MV-4-11 (cell line): ENCODE measurements around the gene POLR2I.
"Not testable (repeated sequence)": the region's sequence is repeated elsewhere in the genome, so short reads cannot be mapped to it uniquely, and the experiment has no call there.

ENCODE experiments used
- DNase-seq: peaks from one replicate; lab custom pipeline; 2025; lab: John Stamatoyannopoulos, UW

POLR2I gene

DNA sequence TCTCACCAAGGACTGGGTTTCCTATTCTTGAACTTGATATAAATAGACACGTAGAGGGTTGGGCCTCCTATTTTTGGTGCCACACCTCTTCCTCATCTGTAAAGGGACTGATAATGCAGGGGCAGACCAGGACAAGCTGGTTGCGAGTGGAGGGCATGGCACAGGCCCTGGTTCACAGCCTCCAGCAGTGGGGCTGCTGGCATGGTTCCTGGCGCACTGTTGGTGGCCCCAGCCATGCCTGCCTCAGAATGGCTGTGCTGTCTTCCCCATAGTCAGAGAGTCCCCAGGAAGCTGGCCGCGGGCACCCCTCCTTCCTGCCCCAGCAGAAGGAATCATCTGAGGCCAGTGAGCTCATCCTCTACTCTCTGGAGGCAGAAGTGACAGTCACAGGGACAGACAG lies 14.2 kb downstream of the POLR2I start:
- DNase-seq, result no peak

DNA sequence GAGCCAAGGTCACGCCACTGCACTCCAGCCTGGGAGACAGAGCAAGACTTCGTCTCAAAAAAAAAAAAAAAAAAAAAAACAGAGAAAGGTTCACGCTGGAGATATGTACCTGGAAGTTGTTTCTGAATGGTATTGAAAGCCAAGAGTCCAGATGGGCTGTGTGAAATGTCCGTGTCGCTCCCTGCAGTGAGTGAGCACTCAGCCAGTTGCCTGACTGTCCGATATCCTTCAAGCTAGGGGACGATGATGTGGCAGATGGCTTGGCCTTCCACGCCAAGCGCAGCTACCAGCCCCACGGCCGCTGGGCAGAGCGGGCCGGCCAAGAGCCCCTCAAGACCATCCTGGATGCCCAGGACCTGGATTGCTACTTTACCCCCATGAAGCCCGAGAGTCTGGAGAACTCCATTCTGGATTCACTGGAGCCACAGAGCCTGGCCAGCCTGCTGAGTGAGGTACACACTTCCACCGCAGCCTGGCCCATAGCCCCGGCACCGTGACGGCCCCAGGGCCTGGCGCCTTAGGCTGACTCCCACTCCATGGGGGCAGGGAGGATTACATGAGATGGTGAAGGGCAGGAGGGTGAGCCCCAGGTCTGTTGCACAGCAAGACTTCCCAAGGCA lies 15.4 kb downstream of the POLR2I start:
- no peak for DNase-seq

DNA sequence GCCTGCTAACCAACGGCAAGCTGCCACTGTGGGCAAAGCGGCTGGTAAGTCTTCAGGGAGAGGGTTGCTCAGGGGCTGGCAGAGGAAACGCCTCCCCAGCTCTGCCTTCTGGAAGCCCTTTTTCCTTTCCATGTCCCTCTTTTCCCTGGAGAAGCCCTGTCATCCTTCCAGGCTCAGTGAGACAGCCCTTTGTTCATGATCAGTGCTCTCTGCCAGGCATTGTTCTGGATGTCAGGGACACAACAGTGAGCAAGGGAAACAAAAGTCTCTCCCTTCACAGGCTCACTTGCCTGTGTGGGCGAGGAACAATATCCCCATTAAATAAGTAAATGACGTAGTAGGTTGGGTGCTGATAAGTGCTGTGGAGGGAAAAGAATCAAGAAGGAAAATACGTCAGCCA lies 17.6 kb downstream of the POLR2I start:
- DNase-seq, result no peak

DNA sequence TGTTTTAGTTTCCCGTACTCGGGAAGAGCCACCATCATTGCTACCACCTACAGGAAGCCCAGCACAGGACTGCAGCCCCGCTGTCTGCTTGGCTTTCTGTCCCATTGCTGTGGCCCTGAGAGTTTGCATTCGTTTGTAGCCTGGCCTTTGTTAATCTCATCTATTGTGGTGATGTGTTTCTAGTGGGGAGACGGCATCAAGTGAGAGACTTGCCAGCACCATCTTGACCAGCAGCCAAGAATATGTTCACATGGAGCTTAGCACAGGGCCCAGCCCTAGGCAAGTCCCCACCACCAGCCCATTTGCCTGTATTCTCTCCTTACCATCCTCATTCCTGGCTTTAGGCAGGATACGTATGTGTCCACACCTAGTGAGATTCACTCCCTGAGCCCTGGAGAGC lies 21.0 kb downstream of the POLR2I start:
- no peak for DNase-seq

DNA sequence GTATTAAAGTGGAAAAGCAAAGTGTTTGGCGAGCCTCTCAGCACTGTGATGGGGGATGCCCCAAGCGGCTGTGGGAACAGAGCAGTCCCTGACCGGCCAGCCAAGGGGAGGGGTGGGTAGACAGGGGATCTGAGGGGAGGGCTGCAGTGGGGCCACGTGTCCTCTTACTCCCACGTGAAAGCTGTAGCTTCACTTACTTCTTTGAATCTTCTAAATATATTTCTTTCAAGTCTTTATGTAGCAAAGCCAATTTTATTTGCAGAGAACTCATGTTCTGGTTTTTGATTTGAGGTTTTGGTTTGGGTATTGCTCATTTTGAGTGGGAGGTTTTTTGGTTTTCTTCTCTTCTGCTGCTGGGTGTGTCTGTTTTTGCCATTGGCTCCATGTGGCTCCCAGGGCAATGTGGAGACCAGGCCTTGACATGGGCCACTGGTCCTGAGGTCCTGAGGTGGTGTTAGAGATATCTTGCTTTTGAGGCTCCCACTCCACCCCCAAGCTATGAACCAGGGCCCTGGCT lies 21.5 kb downstream of the POLR2I start:
- DNase-seq, result no peak

DNA sequence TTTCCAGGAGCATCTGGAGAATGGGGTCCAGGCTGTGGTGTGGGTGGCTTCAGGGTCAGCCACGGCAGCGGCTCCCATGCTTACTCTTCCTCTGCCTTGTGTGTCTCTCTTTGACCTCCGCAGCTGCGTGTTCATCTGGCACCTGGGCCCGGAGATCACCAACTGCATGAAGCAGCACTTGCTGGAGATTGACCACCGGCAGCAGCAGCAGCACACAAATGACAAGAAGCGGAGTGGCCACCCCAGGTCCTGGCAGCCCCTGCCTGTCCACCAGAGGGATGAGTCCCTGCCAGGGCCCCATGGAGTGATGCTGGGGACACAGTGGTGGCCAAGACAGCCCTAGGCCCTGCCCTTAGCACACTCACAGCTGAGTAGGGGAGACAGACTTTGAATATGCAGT lies 22.1 kb downstream of the POLR2I start:
- no peak for DNase-seq

DNA sequence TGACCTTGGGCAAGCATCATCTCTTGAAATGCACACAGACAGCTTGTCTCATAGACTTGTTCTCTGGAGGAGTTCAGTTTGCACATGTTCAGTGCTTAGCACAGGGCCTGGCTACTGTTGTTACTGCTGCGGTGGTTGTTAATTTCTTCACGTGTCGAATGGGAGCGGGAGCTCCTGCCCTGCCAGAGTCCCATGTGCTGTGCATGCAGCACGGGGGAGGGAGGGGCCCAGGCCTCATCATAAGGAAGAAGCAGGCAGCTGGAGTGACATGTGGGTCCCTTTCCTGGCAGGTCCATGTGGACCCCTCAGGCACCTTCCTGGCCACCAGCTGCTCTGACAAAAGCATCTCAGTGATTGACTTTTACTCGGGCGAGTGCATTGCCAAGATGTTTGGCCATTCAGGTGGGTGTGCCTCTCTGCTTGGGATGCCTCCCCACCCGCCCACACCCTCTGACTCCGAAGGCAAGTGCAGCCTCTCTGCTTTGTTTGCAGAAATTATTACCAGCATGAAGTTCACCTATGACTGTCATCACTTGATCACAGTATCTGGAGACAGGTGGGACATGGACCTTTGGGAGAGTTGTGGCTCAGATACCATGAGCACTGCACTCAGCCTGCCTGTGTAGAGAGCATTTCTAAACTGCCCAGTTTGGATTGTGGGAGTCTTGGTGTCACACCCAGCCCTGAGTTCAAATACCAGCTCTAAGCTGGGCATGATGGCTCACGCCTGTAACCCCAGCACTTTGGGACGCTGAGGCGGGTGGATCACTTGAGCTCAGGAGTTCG lies 23.6 kb downstream of the POLR2I start:
- DNase-seq, result no peak

DNA sequence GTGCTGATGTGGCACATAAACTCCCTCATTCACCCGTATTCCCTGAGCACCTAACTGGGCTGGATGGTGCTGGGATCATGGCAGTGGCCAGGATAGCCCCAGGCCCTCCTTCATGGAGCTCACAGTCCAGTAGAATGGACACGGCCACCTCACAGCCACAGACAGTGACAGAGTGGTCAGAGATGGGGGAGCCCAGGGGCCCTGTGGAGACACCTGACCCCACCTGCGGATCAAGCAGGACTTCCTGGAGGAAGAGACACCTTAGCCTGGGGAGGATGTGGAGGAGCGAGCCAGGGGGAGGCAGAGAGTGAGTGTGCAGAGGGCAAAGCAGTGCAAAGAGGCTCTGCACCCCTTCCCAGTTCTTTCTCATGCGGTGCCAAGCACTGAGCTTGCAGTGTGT lies 24.8 kb downstream of the POLR2I start:
- DNase-seq, result no peak

DNA sequence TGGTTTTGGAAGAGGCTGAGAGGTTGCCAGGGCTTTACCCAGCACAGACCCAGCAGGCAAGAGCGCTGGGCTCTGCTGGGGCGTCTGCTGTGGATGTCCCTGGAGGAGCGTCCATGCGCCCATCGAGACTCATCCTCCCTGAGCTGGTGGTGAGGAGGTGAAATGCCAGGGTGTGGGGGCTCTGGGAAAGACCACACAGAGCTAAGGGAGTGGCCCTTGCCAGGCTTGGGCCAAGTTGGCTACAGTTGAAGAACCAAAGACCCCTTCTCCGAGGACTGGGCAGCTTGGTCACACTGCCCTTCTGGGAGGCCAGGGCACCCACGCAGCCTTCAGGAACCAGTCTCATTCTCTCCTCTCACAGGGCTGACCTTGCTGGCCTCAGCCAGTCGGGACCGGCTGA lies 28.3 kb downstream of the POLR2I start:
- no peak for DNase-seq

DNA sequence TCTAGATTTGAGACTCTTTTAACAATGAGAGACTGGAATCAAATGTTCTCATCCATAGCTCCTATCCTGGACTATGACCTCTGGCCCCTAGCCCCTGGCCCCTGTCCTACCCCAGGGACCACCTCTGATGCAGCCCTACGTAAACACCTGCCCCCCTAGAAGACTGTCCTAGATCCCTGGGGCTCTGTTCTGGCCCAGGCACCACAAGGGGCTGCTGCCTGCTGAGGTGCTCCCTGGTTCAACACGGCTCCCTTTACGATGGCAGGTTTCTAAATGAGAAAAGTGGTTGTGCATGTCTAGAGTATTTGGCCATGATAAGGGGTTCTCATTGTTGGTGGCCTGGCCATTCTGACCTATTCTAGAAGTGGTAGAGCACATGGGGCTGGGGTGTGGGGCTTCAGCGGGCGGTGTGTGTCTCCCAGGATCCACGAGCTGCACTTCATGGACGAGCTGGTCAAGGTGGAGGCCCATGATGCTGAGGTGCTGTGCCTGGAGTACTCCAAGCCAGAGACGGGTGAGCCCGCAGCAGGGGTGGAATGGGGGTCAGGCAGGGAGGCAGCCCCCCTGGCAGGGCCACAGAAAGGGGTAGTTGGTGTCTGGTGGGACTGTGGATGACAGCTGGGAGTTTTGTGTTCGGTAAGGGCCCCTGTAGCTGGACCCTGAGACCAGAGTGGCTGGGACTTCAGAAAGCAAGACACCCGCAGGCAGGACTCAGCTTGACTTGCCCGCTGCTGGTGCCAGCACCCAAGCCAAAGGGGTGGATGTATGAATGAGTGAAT lies 30.3 kb downstream of the POLR2I start:
- DNase-seq, result no peak

DNA sequence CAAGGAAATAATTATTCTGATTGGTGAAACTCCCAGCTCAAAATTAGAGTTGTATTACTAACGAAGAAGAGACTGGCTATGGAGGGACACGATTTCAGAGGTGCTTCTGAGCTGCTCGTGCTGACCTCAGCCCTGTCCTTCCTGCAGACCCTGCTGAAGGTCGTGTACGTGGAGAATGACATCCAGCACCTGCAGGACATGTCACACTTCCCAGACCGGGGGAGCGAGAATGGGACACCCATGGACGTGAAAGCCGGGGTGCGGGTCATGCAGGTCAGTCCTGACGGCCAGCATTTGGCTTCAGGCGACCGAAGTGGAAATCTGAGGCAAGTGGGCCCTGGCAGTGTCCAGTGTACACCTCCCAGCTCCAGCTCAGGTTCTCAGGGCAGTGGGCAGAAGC lies 31.8 kb downstream of the POLR2I start:
- no peak for DNase-seq

DNA sequence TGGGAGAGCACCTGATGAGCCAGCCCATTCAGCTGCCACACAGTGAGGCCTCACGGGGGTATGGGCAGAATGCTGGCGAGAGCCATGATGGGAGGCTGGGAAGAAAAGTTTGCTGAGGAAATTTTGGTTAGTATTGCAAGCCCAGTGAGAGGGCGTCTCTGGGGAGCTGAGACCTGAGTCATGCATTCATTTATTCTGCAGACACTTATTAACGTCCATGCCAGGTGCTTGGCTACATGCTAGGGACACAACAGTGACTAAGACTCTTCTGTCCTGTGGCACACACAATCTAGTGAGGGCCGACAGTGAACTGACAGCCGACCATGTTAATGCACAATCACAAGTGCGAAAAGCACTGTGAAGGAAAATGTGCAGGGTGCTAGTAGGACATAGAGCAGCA lies 32.8 kb downstream of the POLR2I start:
- no peak for DNase-seq

DNA sequence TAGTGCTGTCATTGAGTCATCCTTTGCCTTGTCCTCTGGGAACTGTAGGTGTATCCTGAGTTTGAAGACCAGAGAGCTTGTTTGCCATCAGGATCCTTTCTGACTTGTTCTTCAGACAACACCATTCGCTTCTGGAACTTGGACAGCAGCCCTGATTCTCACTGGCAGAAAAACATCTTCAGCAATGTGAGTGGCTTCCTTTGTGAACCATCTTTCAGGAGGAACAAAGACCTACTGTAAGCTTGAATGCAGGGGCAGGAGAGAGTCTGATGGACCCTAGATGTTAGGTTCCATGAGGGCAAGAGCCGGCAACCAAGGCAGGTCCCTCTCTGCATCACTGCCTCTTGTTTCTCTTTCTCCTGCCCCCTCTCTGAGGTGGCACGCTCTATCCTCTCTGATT lies 33.3 kb downstream of the POLR2I start:
- DNase-seq, result no peak

DNA sequence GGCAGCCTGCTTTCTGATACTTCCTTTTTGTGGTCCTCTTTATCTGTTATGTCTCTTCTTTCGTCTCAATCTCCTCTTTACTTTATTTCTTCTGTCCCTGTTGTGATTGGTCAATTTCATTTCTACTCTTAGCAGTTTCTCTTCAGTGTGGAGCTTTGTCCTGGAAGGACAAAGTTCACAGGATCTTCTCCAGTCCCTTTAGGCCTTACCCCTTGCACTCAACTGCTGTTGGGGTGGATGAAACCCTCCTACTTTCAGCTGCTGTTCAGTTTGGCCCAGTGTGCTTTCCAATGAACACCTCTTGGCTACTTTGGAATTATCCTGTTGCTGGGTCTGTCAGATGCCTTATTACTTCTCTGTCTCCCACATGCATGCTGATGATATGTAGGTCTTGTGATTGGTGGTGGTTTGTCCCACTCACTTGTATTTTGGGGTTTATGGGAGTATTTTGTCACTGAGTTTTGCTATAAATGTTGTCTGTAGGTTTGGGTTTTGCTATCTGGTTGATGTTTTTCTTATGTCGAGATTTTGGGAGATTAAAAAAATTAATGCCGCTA lies 35.2 kb downstream of the POLR2I start:
- DNase-seq, result no peak

DNA sequence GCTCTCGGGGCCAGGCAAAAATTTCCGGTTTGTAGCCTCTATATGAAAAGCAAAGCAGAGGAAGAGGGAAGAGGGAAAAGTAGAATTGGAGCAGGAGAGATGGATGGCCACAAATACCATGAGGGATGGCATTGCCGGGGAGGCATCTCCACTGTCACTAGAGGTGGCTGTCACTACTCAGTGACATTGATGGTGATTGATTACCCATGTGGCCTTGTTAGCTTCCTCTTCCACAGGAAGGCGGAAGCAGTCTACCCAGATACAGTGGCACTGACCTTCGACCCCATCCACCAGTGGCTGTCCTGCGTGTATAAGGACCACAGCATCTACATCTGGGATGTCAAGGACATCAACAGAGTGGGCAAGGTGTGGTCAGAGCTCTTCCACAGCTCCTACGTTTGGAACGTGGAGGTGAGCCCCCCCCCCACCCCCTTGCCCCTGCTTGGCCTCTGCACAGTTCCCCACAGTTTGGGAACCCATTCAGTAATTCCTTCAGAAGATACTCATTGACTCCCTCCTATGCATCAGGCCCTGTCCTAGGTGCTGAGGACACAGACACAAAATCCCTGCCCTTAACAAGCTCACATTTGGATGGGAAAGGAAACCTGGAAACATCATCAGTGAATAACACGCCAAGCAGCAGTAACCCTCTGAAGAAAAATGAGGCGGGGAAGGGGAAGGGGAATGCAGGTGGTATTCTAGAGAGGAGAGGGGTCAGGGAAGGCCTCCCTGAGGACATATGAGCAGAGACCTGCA lies 41.4 kb downstream of the POLR2I start:
- DNase-seq, result no peak

DNA sequence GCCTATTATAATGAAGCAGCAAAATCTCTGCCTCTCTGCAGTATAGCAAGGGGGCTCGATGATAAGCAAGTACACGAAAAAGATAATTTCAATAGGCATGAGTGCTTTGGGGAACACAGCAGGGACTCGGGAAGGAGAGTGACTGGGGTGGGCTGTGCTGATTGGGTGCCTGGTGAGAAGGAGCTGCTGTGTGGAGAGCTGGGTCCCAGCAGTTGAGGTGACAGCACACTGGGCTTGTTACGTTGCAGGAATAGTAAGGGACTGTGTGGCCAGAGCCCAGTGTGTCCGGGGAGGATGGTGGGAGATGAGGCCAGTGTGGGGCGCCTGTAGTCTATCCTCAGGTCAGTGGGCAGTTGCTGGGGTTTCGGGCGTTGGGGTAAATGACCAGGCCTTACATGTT lies 42.6 kb downstream of the POLR2I start:
- DNase-seq, result no peak

DNA sequence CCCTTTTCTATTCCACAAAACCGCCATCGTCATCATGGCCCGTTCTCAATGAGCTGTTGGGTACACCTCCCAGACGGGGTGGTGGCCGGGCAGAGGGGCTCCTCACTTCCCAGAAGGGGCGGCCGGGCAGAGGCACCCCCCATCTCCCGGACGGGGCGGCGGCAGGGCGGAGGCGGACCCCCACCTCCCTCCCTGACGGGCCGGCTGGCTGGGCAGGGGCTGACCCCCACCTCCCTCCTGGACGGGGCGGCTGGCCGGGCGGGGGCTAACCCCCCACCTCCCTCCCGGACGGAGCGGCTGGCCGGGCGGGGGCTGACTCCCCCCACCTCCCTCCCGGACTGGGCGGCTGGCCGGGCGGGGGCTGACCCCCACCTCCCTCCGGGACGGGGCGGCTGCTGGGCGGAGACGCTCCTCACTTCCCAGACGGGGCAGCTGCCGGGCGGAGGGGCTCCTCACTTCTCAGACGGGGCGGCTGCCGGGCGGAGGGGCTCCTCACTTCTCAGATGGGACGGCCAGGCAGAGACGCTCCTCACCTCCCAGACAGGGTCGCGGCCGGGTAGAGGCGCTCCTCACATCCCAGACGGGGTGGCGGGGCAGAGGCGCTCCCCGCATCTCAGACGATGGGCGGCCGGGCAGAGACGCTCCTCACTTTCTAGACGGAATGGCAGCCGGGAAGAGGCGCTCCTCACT lies 45.7 kb downstream of the POLR2I start:
- not testable (repeated sequence) for DNase-seq

DNA sequence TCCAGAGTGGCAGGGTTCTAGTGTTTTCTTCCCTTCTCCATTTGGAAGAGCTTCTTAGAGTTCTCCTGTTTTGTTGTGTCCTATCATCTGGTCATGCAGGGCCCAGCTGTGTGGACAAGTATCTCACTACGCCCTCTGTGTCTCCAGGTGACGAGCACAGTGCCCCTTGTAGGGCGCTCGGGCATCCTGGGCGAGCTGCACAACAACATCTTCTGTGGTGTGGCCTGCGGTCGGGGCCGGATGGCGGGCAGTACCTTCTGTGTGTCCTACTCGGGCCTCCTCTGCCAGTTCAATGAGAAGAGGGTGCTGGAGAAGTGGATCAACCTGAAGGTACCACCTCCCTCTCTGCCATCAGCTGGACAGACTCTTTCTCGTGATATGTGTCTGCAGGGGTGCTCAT lies 47.0 kb downstream of the POLR2I start:
- DNase-seq, result no peak

DNA sequence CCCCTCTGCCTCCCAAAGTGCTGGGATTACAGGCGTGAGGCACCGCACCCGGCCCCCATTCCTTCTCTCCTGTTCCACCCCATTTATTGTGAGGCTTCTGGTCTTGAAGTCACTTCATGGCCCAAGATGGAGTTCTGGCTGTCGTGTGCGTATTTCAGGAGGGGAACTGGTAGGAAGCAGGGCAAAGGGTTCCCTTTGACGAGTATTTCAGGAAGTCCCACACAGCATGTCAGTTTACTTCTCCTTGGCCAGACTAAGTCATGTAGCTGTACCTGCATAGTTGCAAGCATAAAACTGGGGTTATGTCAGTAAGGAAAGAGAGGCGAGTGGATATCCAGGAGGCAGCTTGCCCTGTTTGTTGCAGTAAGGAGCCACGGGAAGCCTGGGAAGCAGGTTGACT lies 49.8 kb downstream of the POLR2I start:
- no peak for DNase-seq
